Liver (tissue), 9 donors: Measurements from ENCODE around the gene CGNL1. TPM values are rescaled to one million over a fixed set of nuclear protein-coding genes. Genes with fewer than 3 reads are reported as not detected.

Experiments
- DNase-seq: peaks from one replicate; pipeline ENCODE4 v3.0.0-alpha.2; 2017; ENCODE audit warnings: low spot score
- H3K27ac ChIP-seq, 2 donors: one replicate each; pipeline ENCODE4 v1.7.0; 2013; ENCODE audit warnings: inconsistent platforms in 2 of 2, low read length in 2 of 2, control low read depth in 1 of 2, low read depth in 1 of 2, mild to moderate bottlenecking in 1 of 2
- H3K27me3 ChIP-seq, 4 donors: one replicate each; pipeline versions ENCODE4 v1.6.1 to v1.7.0; 2013; ENCODE audit warnings: low read length in 3 of 4, inconsistent platforms in 1 of 4, mild to moderate bottlenecking in 1 of 4, moderate library complexity in 1 of 4; ENCODE audit not compliant: control insufficient read depth in 4 of 4, insufficient read depth in 4 of 4
- H3K36me3 ChIP-seq, 4 donors: one replicate each; pipeline versions ENCODE4 v1.6.1 to v1.7.0; 2013; ENCODE audit warnings: low read length in 3 of 4, mild to moderate bottlenecking in 3 of 4, low read depth in 1 of 4, moderate library complexity in 1 of 4; ENCODE audit not compliant: control insufficient read depth in 4 of 4, insufficient read depth in 3 of 4
- H3K4me1 ChIP-seq, 4 donors: one replicate each; pipeline versions ENCODE4 v1.6.1 to v1.7.0; 2013; ENCODE audit warnings: low read length in 3 of 4, mild to moderate bottlenecking in 3 of 4, moderate library complexity in 1 of 4; ENCODE audit not compliant: control insufficient read depth in 4 of 4, insufficient read depth in 4 of 4
- H3K4me3 ChIP-seq, 3 donors: one replicate each; pipeline versions ENCODE4 v1.6.1 to v1.7.0; 2013; ENCODE audit warnings: low read length in 3 of 3, control low read depth in 1 of 3, low read depth in 1 of 3, mild to moderate bottlenecking in 1 of 3
- H3K9ac ChIP-seq, 2 donors: one replicate each; pipeline ENCODE4 v1.7.0; 2013; ENCODE audit warnings: low read length in 2 of 2, mild to moderate bottlenecking in 2 of 2, moderate library complexity in 2 of 2, control low read depth in 1 of 2, low read depth in 1 of 2
- H3K9me3 ChIP-seq, 4 donors: one replicate each; pipeline versions ENCODE4 v1.6.1 to v1.7.0; 2013; ENCODE audit warnings: low read length in 3 of 4; ENCODE audit not compliant: control insufficient read depth in 4 of 4
- ATF3 ChIP-seq: IDR thresholded peaks from 2 replicates; pipeline ENCODE4 v1.6.1; 2016; ENCODE audit warnings: antibody characterized with exemption
- CTCF ChIP-seq: fragments of 150-350 bp; IDR thresholded peaks from 2 replicates; pipeline ENCODE4 v1.5.1; 2017; ENCODE audit warnings: improper control_type of control experiment, low read depth, low read length; ENCODE audit not compliant: missing input control
- EGR1 ChIP-seq, 2 donors: IDR thresholded peaks; 2 replicates each; pipeline ENCODE4 v1.6.1; 2016 to 2018; ENCODE audit warnings: antibody characterized with exemption in 2 of 2, low read depth in 2 of 2
- FOXA1 ChIP-seq: IDR thresholded peaks from 2 replicates; pipeline ENCODE4 v1.6.1; 2016; ENCODE audit warnings: antibody characterized with exemption
- FOXA2 ChIP-seq: IDR thresholded peaks from 2 replicates; pipeline ENCODE4 v1.6.1; 2016; ENCODE audit warnings: antibody characterized with exemption
- GABPA ChIP-seq, 2 donors: IDR thresholded peaks in 1 of 2; conservative IDR thresholded peaks in 1 of 2; 2 replicates each; pipeline ENCODE4 v1.6.1; 2016; ENCODE audit warnings: antibody characterized with exemption in 2 of 2, mild to moderate bottlenecking in 1 of 2, moderate library complexity in 1 of 2
- HNF4A ChIP-seq, 2 donors: conservative IDR thresholded peaks; 2 replicates each; pipeline ENCODE4 v1.6.1; 2016; ENCODE audit warnings: antibody characterized with exemption in 2 of 2, mild to moderate bottlenecking in 2 of 2
- HNF4G ChIP-seq: IDR thresholded peaks from 2 replicates; pipeline ENCODE4 v1.6.1; 2016; ENCODE audit warnings: antibody characterized with exemption
- JUND ChIP-seq, 2 donors: IDR thresholded peaks; 2 replicates each; pipeline ENCODE4 v1.6.1; 2016; ENCODE audit warnings: antibody characterized with exemption in 2 of 2
- MAX ChIP-seq: IDR thresholded peaks from 2 replicates; pipeline ENCODE4 v1.6.1; 2016; ENCODE audit warnings: antibody characterized with exemption
- NR2F2 ChIP-seq: IDR thresholded peaks from 2 replicates; pipeline ENCODE4 v1.6.1; 2016; ENCODE audit warnings: antibody characterized with exemption
- RAD21 ChIP-seq, 2 donors: IDR thresholded peaks; 2 replicates each; pipeline ENCODE4 v1.6.1; 2016; ENCODE audit warnings: antibody characterized with exemption in 2 of 2, mild to moderate bottlenecking in 2 of 2
- REST ChIP-seq: IDR thresholded peaks from 2 replicates; pipeline ENCODE4 v1.6.1; 2016; ENCODE audit warnings: antibody characterized with exemption, mild to moderate bottlenecking
- RXRA ChIP-seq, 2 donors: IDR thresholded peaks; 2 replicates each; pipeline ENCODE4 v1.6.1; 2017 to 2018; ENCODE audit warnings: antibody characterized with exemption in 2 of 2, mild to moderate bottlenecking in 1 of 2
- SP1 ChIP-seq: IDR thresholded peaks from 2 replicates; pipeline ENCODE4 v1.6.1; 2018; ENCODE audit warnings: antibody characterized with exemption, mild to moderate bottlenecking
- TAF1 ChIP-seq: conservative IDR thresholded peaks from 2 replicates; pipeline ENCODE4 v1.6.1; 2016; ENCODE audit warnings: antibody characterized with exemption, mild to moderate bottlenecking
- YY1 ChIP-seq: IDR thresholded peaks from 2 replicates; pipeline ENCODE4 v1.6.1; 2016; ENCODE audit warnings: antibody characterized with exemption, mild to moderate bottlenecking
- ZBTB33 ChIP-seq: IDR thresholded peaks from 2 replicates; pipeline ENCODE4 v1.6.1; 2016; ENCODE audit warnings: antibody characterized with exemption
- WGBS: extraction: QIAGEN DNeasy Blood & Tissue Kit; methylation state at CpG from one replicate; pipeline ENCODE4 v1.1.7; 2013; 5-methylcytosine and 5-hydroxymethylcytosine counted together
- polyA plus RNA-seq, 2 donors: library from polyadenylated mRNA; stranded (reverse) in 1 of 2; unstranded in 1 of 2; fragments of 200-250 nt in 1 of 2; fragments of >200 nt in 1 of 2; fragmentation: Nextera tagmentation in 1 of 2; extraction: Ambion mirVana in 1 of 2; gene quantifications; one replicate each; pipeline versions ENCODE4 v1.2.1 to v1.2.3, GENCODE V29; 2013 to 2015
- total RNA-seq, 2 donors: library from RNA; depleted of rRNA; stranded (reverse); fragments of >200 nt; gene quantifications; one replicate each; pipeline ENCODE4 v1.2.3, GENCODE V29; 2014
- donor health status: healthy.
- donor health status: healthy.
- donor health status: healthy.
- donor health status: healthy.
- donor health status: healthy.

CGNL1 gene
- total and polyA plus RNA-seq, 4 donors: 12.0 to 31.9 (median 16.1) TPM

GRCh38 chr15:57364282-57365007 is 11.9 kb upstream of the CGNL1 start:
- no peak for DNase-seq
- Histone ChIP-seq H3K9me3 (no peaks in the 10 kb centered on the region), H3K36me3 (no peaks in the 10 kb centered on the region), H3K9ac (no peak overlapping the region), H3K4me3 (no peak overlapping the region), H3K4me1 (peaks cover 0 to 4% (median 0%) of the 10 kb centered on the region in 4 donors), H3K27me3 (no peaks in the 10 kb centered on the region), H3K27ac (no peak overlapping the region)
- WGBS: 83% methylated on average over 9 of the region's 9 CpGs
- TF ChIP-seq YY1 (no peak), GABPA (IDR thresholded peaks at IDR 0.05 in 1 of 2, conservative IDR thresholded peaks at IDR 0.05 in 1 of 2) (no peak), FOXA2 (no peak), EGR1 (IDR thresholded peaks at IDR 0.05; ENCODE audit: low read depth in 2 of 2) (no peak), HNF4A (conservative IDR thresholded peaks at IDR 0.05) (no peak), MAX (no peak), FOXA1 (no peak), SP1 (no peak)

GRCh38 chr15:57367556-57367955 is 8.7 kb upstream of the CGNL1 start:
- Histone ChIP-seq H3K9me3 (no peaks in the 10 kb centered on the region), H3K4me3 (no peak overlapping the region), H3K27ac (no peak overlapping the region), H3K9ac (no peak overlapping the region), H3K27me3 (no peaks in the 10 kb centered on the region), H3K4me1 (no peaks in the 10 kb centered on the region), H3K36me3 (no peaks in the 10 kb centered on the region)
- no peak for DNase-seq
- WGBS: 63% methylated on average over 4 of the region's 4 CpGs
- no peak for TF ChIP-seq RXRA (IDR thresholded peaks at IDR 0.05)
- no peak for TF ChIP-seq SP1
- no peak for TF ChIP-seq MAX
- TF ChIP-seq REST: no peak
- no peak for TF ChIP-seq EGR1 (IDR thresholded peaks at IDR 0.05; ENCODE audit: low read depth in 2 of 2)
- TF ChIP-seq HNF4G: no peak
- TF ChIP-seq ZBTB33: no peak
- TF ChIP-seq CTCF: no peak
- TF ChIP-seq NR2F2: no peak
- no peak for TF ChIP-seq FOXA2
- TF ChIP-seq TAF1: no peak
- no peak for TF ChIP-seq HNF4A (conservative IDR thresholded peaks at IDR 0.05)
- TF ChIP-seq ATF3: no peak
- TF ChIP-seq FOXA1: no peak
- no peak for TF ChIP-seq JUND (IDR thresholded peaks at IDR 0.05)
- no peak for TF ChIP-seq RAD21 (IDR thresholded peaks at IDR 0.05)
- no peak for TF ChIP-seq GABPA (IDR thresholded peaks at IDR 0.05 in 1 of 2, conservative IDR thresholded peaks at IDR 0.05 in 1 of 2)
- no peak for TF ChIP-seq YY1
